ENCODE results near the gene OGDHL.
"Not testable (repeated sequence)": the region's sequence is repeated elsewhere in the genome, so short reads cannot be mapped to it uniquely, and the experiment has no call there.

The OGDHL gene

GRCh38 chr10:49754951-49755350, 7.2 kb downstream of the OGDHL start:
- not testable (repeated sequence) for DNase-seq

GRCh38 chr10:49752584-49752983, 9.5 kb downstream of the OGDHL start:
- DNase-seq = no peak

- DNase-seq = no peak
Measured at GRCh38 chr10:49751636-49752510, 10.2 kb downstream of the OGDHL start.

- no peak for DNase-seq
Measured at GRCh38 chr10:49751216-49751615, 10.9 kb downstream of the OGDHL start.

- no peak for DNase-seq
Measured at GRCh38 chr10:49750546-49750945, 11.6 kb downstream of the OGDHL start.

- DNase-seq = no peak
Measured at GRCh38 chr10:49749556-49750491, 12.3 kb downstream of the OGDHL start.

- DNase-seq = no peak
Measured at GRCh38 chr10:49749144-49749543, 13.0 kb downstream of the OGDHL start.

GRCh38 chr10:49748006-49748405, 14.1 kb downstream of the OGDHL start:
- no peak for DNase-seq

GRCh38 chr10:49747303-49747646, 14.8 kb downstream of the OGDHL start:
- DNase-seq = no peak

- DNase-seq = no peak
Measured at GRCh38 chr10:49746626-49747302, 15.4 kb downstream of the OGDHL start.

GRCh38 chr10:49745756-49746155, 16.4 kb downstream of the OGDHL start:
- DNase-seq = no peak

GRCh38 chr10:49744924-49745605, 17.1 kb downstream of the OGDHL start:
- DNase-seq = no peak

- no peak for DNase-seq
Measured at GRCh38 chr10:49744091-49744685, 17.9 kb downstream of the OGDHL start.

GRCh38 chr10:49743464-49744075, 18.6 kb downstream of the OGDHL start:
- no peak for DNase-seq

- no peak for DNase-seq
Measured at GRCh38 chr10:49742683-49743463, 19.2 kb downstream of the OGDHL start.

GRCh38 chr10:49741108-49741995, 20.8 kb downstream of the OGDHL start:
- DNase-seq = no peak

- DNase-seq = no peak
Measured at GRCh38 chr10:49740346-49741107, 21.6 kb downstream of the OGDHL start.

- DNase-seq = no peak
Measured at GRCh38 chr10:49739426-49739825, 22.7 kb downstream of the OGDHL start.

Data from NCI-H526 treated with DMSO at 0.1 percent for 48 hours (cell line).